Body of pancreas (tissue), 4 donors: ENCODE measurements around the gene SLAIN2.

Experiments
- POLR2A ChIP-seq, 3 donors: fragments of 450-650 bp; IDR thresholded peaks; one replicate each; pipeline ENCODE4 v1.6.1; 2016; ENCODE audit warnings: antibody characterized with exemption in 3 of 3, mild to moderate bottlenecking in 2 of 3
- TF ChIP-seq, protein P1 (sequence below), 7 experiments: fragments of 450-650 bp in 4 of 7; fragments of 200-600 bp in 3 of 7; sonication (generic) in 3 of 7; IDR thresholded peaks; one replicate each; pipeline ENCODE4 v1.5.1; 2016 to 2019; ENCODE audit warnings: antibody characterized with exemption in 7 of 7

GRCh38 chr4:48337731-48338130 is 3.6 kb upstream of the SLAIN2 start:
- TF ChIP-seq, protein P1, sequence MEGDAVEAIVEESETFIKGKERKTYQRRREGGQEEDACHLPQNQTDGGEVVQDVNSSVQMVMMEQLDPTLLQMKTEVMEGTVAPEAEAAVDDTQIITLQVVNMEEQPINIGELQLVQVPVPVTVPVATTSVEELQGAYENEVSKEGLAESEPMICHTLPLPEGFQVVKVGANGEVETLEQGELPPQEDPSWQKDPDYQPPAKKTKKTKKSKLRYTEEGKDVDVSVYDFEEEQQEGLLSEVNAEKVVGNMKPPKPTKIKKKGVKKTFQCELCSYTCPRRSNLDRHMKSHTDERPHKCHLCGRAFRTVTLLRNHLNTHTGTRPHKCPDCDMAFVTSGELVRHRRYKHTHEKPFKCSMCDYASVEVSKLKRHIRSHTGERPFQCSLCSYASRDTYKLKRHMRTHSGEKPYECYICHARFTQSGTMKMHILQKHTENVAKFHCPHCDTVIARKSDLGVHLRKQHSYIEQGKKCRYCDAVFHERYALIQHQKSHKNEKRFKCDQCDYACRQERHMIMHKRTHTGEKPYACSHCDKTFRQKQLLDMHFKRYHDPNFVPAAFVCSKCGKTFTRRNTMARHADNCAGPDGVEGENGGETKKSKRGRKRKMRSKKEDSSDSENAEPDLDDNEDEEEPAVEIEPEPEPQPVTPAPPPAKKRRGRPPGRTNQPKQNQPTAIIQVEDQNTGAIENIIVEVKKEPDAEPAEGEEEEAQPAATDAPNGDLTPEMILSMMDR (IDR thresholded peaks at IDR 0.05), result no peak
- no peak for TF ChIP-seq POLR2A (IDR thresholded peaks at IDR 0.05)
